Panc1 (cell line): ENCODE measurements around the gene MCRIP2. TPM values are rescaled to one million over a fixed set of nuclear protein-coding genes. Genes with fewer than 3 reads are reported as not detected.

Source experiments
- ATAC-seq: fragments of 200-7000 bp; cut with Tn5 transposase; 2 replicates; pipeline ENCODE4 v1.9.1; 2020; ENCODE audit warnings: mild to moderate bottlenecking, moderate library complexity
- BruUV-seq: library from RNA; stranded (reverse); fragments of 400-500 nt; replicated peaks from 2 replicates; lab custom pipeline; 2021; lab: Mats Ljungman, UMichigan
- CTCF ChIA-PET: fragments of 300-600 bp; sonication (Branson Sonifier 250); formaldehyde crosslinking; loops from one replicate; lab custom pipeline; 2022; ENCODE audit warnings: antibody characterized with exemption; lab: Charles Lee
- POLR2A ChIA-PET: fragments of 300-600 bp; sonication (Branson Sonifier 250); formaldehyde crosslinking; loops from one replicate; lab custom pipeline; 2022; ENCODE audit warnings: antibody characterized with exemption; lab: Charles Lee
- DNase-seq: peaks from one replicate; pipeline ENCODE4 v3.0.0-alpha.2; 2010; ENCODE audit warnings: low read depth, low spot score
- H3K27ac ChIP-seq: 2 replicates; pipeline ENCODE4 v1.5.1; 2011; ENCODE audit warnings: mild to moderate bottlenecking, low read length, inconsistent platforms
- H3K27me3 ChIP-seq: fragments of 200-500 bp; sonication (Bioruptor generic); 2 replicates; pipeline ENCODE4 v1.6.0; 2014; ENCODE audit warnings: low read length, inconsistent platforms; ENCODE audit not compliant: control insufficient read depth, insufficient read depth
- H3K36me3 ChIP-seq: fragments of 200-500 bp; sonication (Bioruptor generic); 2 replicates; pipeline ENCODE4 v1.5.1; 2014; ENCODE audit warnings: inconsistent platforms, mild to moderate bottlenecking, low read length, moderate library complexity; ENCODE audit not compliant: control insufficient read depth, insufficient read depth
- H3K4me1 ChIP-seq: 2 replicates; pipeline ENCODE4 v1.5.1; 2011; ENCODE audit warnings: inconsistent platforms, mild to moderate bottlenecking, low read length, moderate library complexity; ENCODE audit not compliant: control insufficient read depth, insufficient read depth
- H3K4me3 ChIP-seq, 2 experiments: 2 replicates each; pipeline ENCODE4 v1.5.1; 2011 to 2012; ENCODE audit warnings: low read depth in 2 of 2, low read length in 2 of 2, mild to moderate bottlenecking in 2 of 2, inconsistent platforms in 1 of 2, moderate library complexity in 1 of 2
- H3K9me3 ChIP-seq: fragments of 200-500 bp; sonication (Bioruptor generic); 2 replicates; pipeline ENCODE4 v1.5.1; 2014; ENCODE audit warnings: low read depth, mild to moderate bottlenecking, inconsistent platforms, low read length, moderate library complexity; ENCODE audit not compliant: control insufficient read depth, insufficient read depth
- POLR2AphosphoS5 ChIP-seq: IDR thresholded peaks from 2 replicates; pipeline ENCODE4 v1.6.1; 2012; ENCODE audit warnings: mild to moderate bottlenecking, low read depth, low read length, moderate library complexity
- SIN3A ChIP-seq: IDR thresholded peaks from 2 replicates; pipeline ENCODE4 v1.6.1; 2012; ENCODE audit warnings: low read depth, mild to moderate bottlenecking, low read length, moderate library complexity, borderline replicate concordance; ENCODE audit not compliant: insufficient read depth
- TCF7L2 ChIP-seq: IDR thresholded peaks from 2 replicates; pipeline ENCODE4 v1.6.1; 2011; ENCODE audit warnings: mild to moderate bottlenecking, low read depth, low read length, inconsistent platforms
- in situ Hi-C: cut with HindIII; loops from 2 replicates; pipeline ENCODE4 v1.10.0; 2016; ENCODE audit warnings: low sequenced_read_pairs, low pct_unique_long_range_greater_than_20kb
- intact Hi-C: fragments of 100-400 bp; cut with micrococcal nuclease; formaldehyde crosslinking; loops from one replicate; pipeline ENCODE4 v1.10.0; 2022; ENCODE audit not compliant: unreplicated experiment
- total RNA-seq: library from RNA; stranded (reverse); gene quantifications from one replicate; pipeline ENCODE4 v1.2.1, GENCODE V29; 2021; ENCODE audit not compliant: unreplicated experiment
- TF ChIP-seq, protein P1 (sequence below), 2 experiments: IDR thresholded peaks; 2 replicates each; pipeline ENCODE4 v1.6.1; 2011 to 2012; ENCODE audit warnings: low read depth in 2 of 2, control low read depth in 1 of 2, low read length in 1 of 2, mild to moderate bottlenecking in 1 of 2, moderate library complexity in 1 of 2; ENCODE audit not compliant: insufficient read depth in 1 of 2
- TF ChIP-seq, protein P2 (sequence below): fragments of 450-650 bp; IDR thresholded peaks from 2 replicates; pipeline ENCODE4 v1.5.1; 2017; ENCODE audit warnings: mild to moderate bottlenecking

Gene MCRIP2
- total RNA-seq, 1 experiment from 2014 or later = 91.6 TPM

DNA sequence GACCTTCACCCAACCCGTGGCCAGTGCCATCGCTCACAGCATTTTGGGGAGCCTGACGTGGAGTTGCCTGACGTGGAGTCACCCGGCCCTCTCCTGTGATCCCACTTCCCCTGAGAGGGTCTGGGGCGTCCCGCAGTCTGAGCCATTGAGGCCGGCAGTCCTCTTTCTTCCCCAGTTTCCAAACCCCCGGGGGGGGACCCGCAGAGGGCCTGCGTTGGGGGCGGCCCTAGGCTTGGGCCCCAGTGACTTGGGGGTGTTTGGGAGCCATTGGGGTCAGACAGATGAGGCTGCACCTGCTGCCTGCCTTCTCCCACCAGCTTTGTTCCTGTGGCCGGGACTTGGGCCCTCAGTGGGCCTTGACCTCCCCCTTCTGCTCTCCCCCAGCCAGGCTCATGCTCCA is 28.0 kb downstream of the MCRIP2 start:
- DNase-seq (no peak), ATAC-seq (no peak)
- Histone ChIP-seq H3K27ac (no peak overlapping the region), H3K4me3 (no peak overlapping the region), H3K27me3 (no peaks in the 10 kb centered on the region), H3K9me3 (no peaks in the 10 kb centered on the region), H3K36me3 (peaks cover 3% of the 10 kb centered on the region; the same call in 1 of the 2 replicates), H3K4me1 (peaks cover 22% of the 10 kb centered on the region)
- no TSS peak for BruUV-seq
- CTCF ChIA-PET = no interaction called here
- POLR2A ChIA-PET = no interaction called here
- TF ChIP-seq, protein P1, sequence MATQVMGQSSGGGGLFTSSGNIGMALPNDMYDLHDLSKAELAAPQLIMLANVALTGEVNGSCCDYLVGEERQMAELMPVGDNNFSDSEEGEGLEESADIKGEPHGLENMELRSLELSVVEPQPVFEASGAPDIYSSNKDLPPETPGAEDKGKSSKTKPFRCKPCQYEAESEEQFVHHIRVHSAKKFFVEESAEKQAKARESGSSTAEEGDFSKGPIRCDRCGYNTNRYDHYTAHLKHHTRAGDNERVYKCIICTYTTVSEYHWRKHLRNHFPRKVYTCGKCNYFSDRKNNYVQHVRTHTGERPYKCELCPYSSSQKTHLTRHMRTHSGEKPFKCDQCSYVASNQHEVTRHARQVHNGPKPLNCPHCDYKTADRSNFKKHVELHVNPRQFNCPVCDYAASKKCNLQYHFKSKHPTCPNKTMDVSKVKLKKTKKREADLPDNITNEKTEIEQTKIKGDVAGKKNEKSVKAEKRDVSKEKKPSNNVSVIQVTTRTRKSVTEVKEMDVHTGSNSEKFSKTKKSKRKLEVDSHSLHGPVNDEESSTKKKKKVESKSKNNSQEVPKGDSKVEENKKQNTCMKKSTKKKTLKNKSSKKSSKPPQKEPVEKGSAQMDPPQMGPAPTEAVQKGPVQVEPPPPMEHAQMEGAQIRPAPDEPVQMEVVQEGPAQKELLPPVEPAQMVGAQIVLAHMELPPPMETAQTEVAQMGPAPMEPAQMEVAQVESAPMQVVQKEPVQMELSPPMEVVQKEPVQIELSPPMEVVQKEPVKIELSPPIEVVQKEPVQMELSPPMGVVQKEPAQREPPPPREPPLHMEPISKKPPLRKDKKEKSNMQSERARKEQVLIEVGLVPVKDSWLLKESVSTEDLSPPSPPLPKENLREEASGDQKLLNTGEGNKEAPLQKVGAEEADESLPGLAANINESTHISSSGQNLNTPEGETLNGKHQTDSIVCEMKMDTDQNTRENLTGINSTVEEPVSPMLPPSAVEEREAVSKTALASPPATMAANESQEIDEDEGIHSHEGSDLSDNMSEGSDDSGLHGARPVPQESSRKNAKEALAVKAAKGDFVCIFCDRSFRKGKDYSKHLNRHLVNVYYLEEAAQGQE (IDR thresholded peaks at IDR 0.05; ENCODE audit: insufficient read depth in 1 of 2, low read depth in 2 of 2, low read length in 1 of 2) = no peak
- TF ChIP-seq SIN3A (no peak), POLR2AphosphoS5 (no peak), TCF7L2 (no peak)
- TF ChIP-seq, protein P2, sequence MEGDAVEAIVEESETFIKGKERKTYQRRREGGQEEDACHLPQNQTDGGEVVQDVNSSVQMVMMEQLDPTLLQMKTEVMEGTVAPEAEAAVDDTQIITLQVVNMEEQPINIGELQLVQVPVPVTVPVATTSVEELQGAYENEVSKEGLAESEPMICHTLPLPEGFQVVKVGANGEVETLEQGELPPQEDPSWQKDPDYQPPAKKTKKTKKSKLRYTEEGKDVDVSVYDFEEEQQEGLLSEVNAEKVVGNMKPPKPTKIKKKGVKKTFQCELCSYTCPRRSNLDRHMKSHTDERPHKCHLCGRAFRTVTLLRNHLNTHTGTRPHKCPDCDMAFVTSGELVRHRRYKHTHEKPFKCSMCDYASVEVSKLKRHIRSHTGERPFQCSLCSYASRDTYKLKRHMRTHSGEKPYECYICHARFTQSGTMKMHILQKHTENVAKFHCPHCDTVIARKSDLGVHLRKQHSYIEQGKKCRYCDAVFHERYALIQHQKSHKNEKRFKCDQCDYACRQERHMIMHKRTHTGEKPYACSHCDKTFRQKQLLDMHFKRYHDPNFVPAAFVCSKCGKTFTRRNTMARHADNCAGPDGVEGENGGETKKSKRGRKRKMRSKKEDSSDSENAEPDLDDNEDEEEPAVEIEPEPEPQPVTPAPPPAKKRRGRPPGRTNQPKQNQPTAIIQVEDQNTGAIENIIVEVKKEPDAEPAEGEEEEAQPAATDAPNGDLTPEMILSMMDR = no peak
- intact Hi-C loops (no loop called here), in situ Hi-C loops (no loop called here)

DNA sequence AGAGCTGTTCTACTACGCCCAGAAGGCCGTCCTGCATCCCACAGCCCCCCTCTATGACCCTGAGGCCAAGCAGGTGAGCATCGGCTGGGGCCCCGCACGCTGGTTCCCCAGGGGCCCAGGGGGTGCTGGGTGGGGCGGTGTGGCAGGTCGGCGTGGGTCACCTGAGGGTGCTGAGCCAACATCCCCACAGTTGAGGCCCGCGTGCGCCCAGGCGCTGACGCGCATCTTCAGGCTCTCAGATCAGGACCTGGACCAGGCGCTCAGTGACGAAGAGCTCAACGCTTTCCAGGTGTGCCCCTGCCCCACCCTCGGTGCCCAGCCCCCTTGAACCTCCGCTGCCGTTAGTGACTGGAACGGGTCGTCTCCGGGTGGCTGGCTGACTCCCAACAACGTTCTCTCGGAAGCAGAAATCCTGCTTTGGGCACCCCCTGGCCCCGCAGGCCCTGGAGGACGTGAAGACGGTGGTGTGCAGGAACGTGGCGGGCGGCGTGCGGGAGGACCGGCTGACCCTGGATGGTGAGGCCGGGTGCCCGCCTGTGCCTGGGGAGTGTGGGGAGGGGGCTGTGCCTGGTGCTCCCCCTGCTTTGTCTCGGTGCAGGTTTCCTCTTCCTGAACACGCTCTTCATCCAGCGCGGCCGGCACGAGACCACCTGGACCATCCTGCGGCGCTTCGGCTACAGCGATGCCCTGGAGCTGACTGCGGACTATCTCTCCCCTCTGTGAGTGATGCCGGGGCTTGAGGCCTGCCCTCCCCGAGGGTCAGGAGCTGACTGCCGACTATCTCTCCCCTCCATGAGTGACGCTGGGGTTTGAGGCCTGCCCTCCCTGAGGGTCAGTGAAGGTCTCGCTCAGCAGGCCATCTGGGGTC is 29.1 kb downstream of the MCRIP2 start:
- TSS peak; percentile 50 for BruUV-seq
- POLR2A ChIA-PET = no interaction called here
- ATAC-seq = no peak
- no peak overlapping the region for H3K4me3 ChIP-seq
- no peaks in the 10 kb centered on the region for H3K9me3 ChIP-seq
- DNase-seq = no peak
- no peak for TF ChIP-seq POLR2AphosphoS5
- TF ChIP-seq SIN3A = no peak
- TF ChIP-seq TCF7L2 = no peak
- TF ChIP-seq, protein P1 (IDR thresholded peaks at IDR 0.05; ENCODE audit: insufficient read depth in 1 of 2, low read depth in 2 of 2, low read length in 1 of 2) = no peak
- TF ChIP-seq, protein P2 = no peak
- H3K4me1 ChIP-seq = peaks cover 28% of the 10 kb centered on the region
- H3K27me3 ChIP-seq = no peaks in the 10 kb centered on the region
- intact Hi-C loops (no loop called here), in situ Hi-C loops (no loop called here)
- H3K27ac ChIP-seq = no peak overlapping the region
- H3K36me3 ChIP-seq = peaks cover 3% of the 10 kb centered on the region; the same call in 1 of the 2 replicates
- CTCF ChIA-PET = no interaction called here
